Activated CD8-positive, alpha-beta T cell treated with anti-CD3 and anti-CD28 coated beads, Interleukin-2, amount 10 ng/mL, durations not matched to agents 7 days and 5 days (primary cell): Measurements from ENCODE around the gene TARBP2. TPM values are rescaled to one million over a fixed set of nuclear protein-coding genes. Genes with fewer than 3 reads are reported as not detected.
"Not testable (repeated sequence)": the region's sequence is repeated elsewhere in the genome, so short reads cannot be mapped to it uniquely, and the experiment has no call there.

ENCODE experiments used
- ATAC-seq: fragments of 150-1000 bp; cut with Tn5 transposase; one replicate; pipeline ENCODE4 v1.10.0; 2021; ENCODE audit warnings: moderate library complexity
- CTCF ChIA-PET: fragments of 350-600 bp; sonication (Branson Sonifier 250); formaldehyde crosslinking; loops from one replicate; lab custom pipeline; 2021; ENCODE audit warnings: antibody characterized with exemption; lab: Charles Lee
- POLR2A ChIA-PET: fragments of 350-600 bp; sonication (Branson Sonifier 250); formaldehyde crosslinking; loops from one replicate; lab custom pipeline; 2021; ENCODE audit warnings: antibody characterized with exemption; lab: Charles Lee
- DNase-seq: peaks from one replicate; pipeline ENCODE4 v3.0.0-alpha.2; 2020
- H3K27ac Mint-ChIP-seq: one replicate; pipeline ENCODE4 v1.8.0; 2021; ENCODE audit warnings: mild to moderate bottlenecking, mixed read lengths
- H3K27me3 Mint-ChIP-seq: one replicate; pipeline ENCODE4 v1.8.0; 2021; ENCODE audit warnings: low read depth, mixed read lengths
- H3K36me3 Mint-ChIP-seq: one replicate; pipeline ENCODE4 v1.8.0; 2021; ENCODE audit warnings: low read depth, mixed read lengths
- H3K4me1 Mint-ChIP-seq: one replicate; pipeline ENCODE4 v1.8.0; 2021; ENCODE audit warnings: low read depth, mixed read lengths
- H3K4me3 Mint-ChIP-seq: one replicate; pipeline ENCODE4 v1.8.0; 2021; ENCODE audit warnings: mild to moderate bottlenecking, mixed read lengths
- H3K9me3 Mint-ChIP-seq: one replicate; pipeline ENCODE4 v1.8.0; 2022; ENCODE audit warnings: mixed read lengths; ENCODE audit not compliant: insufficient read depth
- total RNA-seq, 2 experiments: library from RNA; stranded (reverse); gene quantifications; one replicate each; pipeline ENCODE4 v1.2.3, GENCODE V29; 2021

The TARBP2 gene
- total RNA-seq, 2 experiments from 2014 or later, result 30.3 to 36.9 TPM

- DNase-seq (no peak), ATAC-seq (no peak)
- no peaks in the 10 kb centered on the region for H3K27me3 Mint-ChIP-seq
- POLR2A ChIA-PET, result no interaction called here
- CTCF ChIA-PET, result interaction anchor here (1.2 to 2.0 kb wide), 2 partner anchors 136 to 206 kb away, joined by 3 to 10 read pairs; partner anchors contain the start of gene ATP5MC2
- no peaks in the 10 kb centered on the region for H3K9me3 Mint-ChIP-seq
- no peak overlapping the region for H3K4me3 Mint-ChIP-seq
- H3K36me3 Mint-ChIP-seq, result peaks cover 31% of the 10 kb centered on the region
- H3K27ac Mint-ChIP-seq, result no peak overlapping the region
- H3K4me1 Mint-ChIP-seq, result peaks cover 10% of the 10 kb centered on the region
Measured at GRCh38 chr12:53539526-53539925, 38.4 kb downstream of the TARBP2 start.

GRCh38 chr12:53543539-53543938 is 42.5 kb downstream of the TARBP2 start:
- POLR2A ChIA-PET, result interaction anchor here (0.6 to 2.7 kb wide), 3 partner anchors 66 to 133 kb away, joined by 3 to 18 read pairs (median 4); partner anchors contain the start of gene ATP5MC2
- Mint-ChIP-seq H3K27me3 (no peaks in the 10 kb centered on the region), H3K36me3 (peaks cover 22% of the 10 kb centered on the region), H3K27ac (peak overlapping the region; percentile 59), H3K4me3 (no peak overlapping the region), H3K4me1 (peaks cover 10% of the 10 kb centered on the region), H3K9me3 (no peaks in the 10 kb centered on the region)
- CTCF ChIA-PET, result interaction anchor here (0.6 to 5.9 kb wide), 44 partner anchors 8 to 921 kb away, joined by 3 to 122 read pairs (median 5); partner anchors contain the start of genes ATF7 and ATP5MC2
- peak; percentile 65 for DNase-seq
- ATAC-seq, result peak; percentile 92

- POLR2A ChIA-PET, DNase-seq, H3K27ac Mint-ChIP-seq, ATAC-seq, H3K4me3 Mint-ChIP-seq, H3K9me3 Mint-ChIP-seq, H3K27me3 Mint-ChIP-seq: not testable (repeated sequence)
- CTCF ChIA-PET, result interaction anchor here (0.8 to 1.2 kb wide), 2 partner anchors 8 to 127 kb away, joined by 3 to 5 read pairs; partner anchors contain the start of gene ATP5MC2
- Mint-ChIP-seq H3K36me3 (peaks cover 27% of the 10 kb centered on the region), H3K4me1 (peaks cover 14% of the 10 kb centered on the region)
Measured at GRCh38 chr12:53548354-53548753, 47.3 kb downstream of the TARBP2 start.

GRCh38 chr12:53550131-53550530 is 49.0 kb downstream of the TARBP2 start:
- H3K9me3 Mint-ChIP-seq, DNase-seq, POLR2A ChIA-PET, H3K27ac Mint-ChIP-seq, H3K27me3 Mint-ChIP-seq, ATAC-seq, H3K4me3 Mint-ChIP-seq, H3K4me1 Mint-ChIP-seq: not testable (repeated sequence)
- CTCF ChIA-PET, result interaction anchor here (1.6 to 3.1 kb wide), 2 partner anchors 125 to 127 kb away, joined by 5 to 10 read pairs; partner anchors contain the start of gene ATP5MC2
- peaks cover 21% of the 10 kb centered on the region for H3K36me3 Mint-ChIP-seq

GRCh38 chr12:53550595-53550994 is 49.5 kb downstream of the TARBP2 start:
- POLR2A ChIA-PET, result no interaction called here
- CTCF ChIA-PET, result interaction anchor here (1.6 to 3.1 kb wide), 2 partner anchors 125 to 127 kb away, joined by 5 to 10 read pairs; partner anchors contain the start of gene ATP5MC2
- ATAC-seq (no peak), DNase-seq (no peak)
- H3K36me3 Mint-ChIP-seq, result peaks cover 21% of the 10 kb centered on the region
- peaks cover 4% of the 10 kb centered on the region for H3K4me1 Mint-ChIP-seq
- no peak overlapping the region for H3K4me3 Mint-ChIP-seq
- H3K27ac Mint-ChIP-seq, result no peak overlapping the region
- H3K27me3 Mint-ChIP-seq, result no peaks in the 10 kb centered on the region
- H3K9me3 Mint-ChIP-seq, result no peaks in the 10 kb centered on the region

- DNase-seq (no peak), ATAC-seq (no peak)
- Mint-ChIP-seq H3K36me3 (peaks cover 21% of the 10 kb centered on the region), H3K4me1 (peaks cover 4% of the 10 kb centered on the region), H3K9me3 (no peaks in the 10 kb centered on the region), H3K27me3 (no peaks in the 10 kb centered on the region), H3K27ac (no peak overlapping the region), H3K4me3 (no peak overlapping the region)
- ChIA-PET CTCF (interaction anchor here (0.8 to 3.1 kb wide), 5 partner anchors 9 to 124 kb away, joined by 3 to 10 read pairs (median 3); partner anchors contain the start of gene ATP5MC2), POLR2A (interaction anchor here (1.0 kb wide), 1 partner anchor 176 kb away, joined by 3 read pairs; no protein-coding TSS in a partner anchor)
Measured at GRCh38 chr12:53551889-53552291, 50.8 kb downstream of the TARBP2 start.

GRCh38 chr12:53552361-53553327 is 51.6 kb downstream of the TARBP2 start:
- Mint-ChIP-seq H3K27me3 (no peaks in the 10 kb centered on the region), H3K27ac (no peak overlapping the region), H3K4me3 (no peak overlapping the region), H3K9me3 (no peaks in the 10 kb centered on the region), H3K36me3 (peaks cover 21% of the 10 kb centered on the region), H3K4me1 (peaks cover 4% of the 10 kb centered on the region)
- ATAC-seq (no peak), DNase-seq (no peak)
- ChIA-PET CTCF (interaction anchor here (0.8 to 3.1 kb wide), 6 partner anchors 9 to 123 kb away, joined by 3 to 10 read pairs (median 4); partner anchors contain the start of gene ATP5MC2), POLR2A (no interaction called here)

Other genes with a start within 250 kb of the TARBP2 start
- gene ESPL1, start 233.0 kb upstream of the TARBP2 start, total RNA-seq, result 100 to 1,000 TPM; 126 TPM
- gene PFDN5, start 205.7 kb upstream of the TARBP2 start, total RNA-seq, result 100 to 1,000 TPM; 292 to 307 TPM
- 10 to 100 TPM; 55.6 to 56.9 TPM for gene MYG1, start 201.6 kb upstream of the TARBP2 start, total RNA-seq
- gene AAAS, start 179.7 kb upstream of the TARBP2 start, total RNA-seq, result 10 to 100 TPM; 67.5 to 67.9 TPM
- not detected for gene SP7, start 164.9 kb upstream of the TARBP2 start, total RNA-seq
- gene SP1, start 121.1 kb upstream of the TARBP2 start, total RNA-seq, result 10 to 100 TPM; 72.2 to 76.5 TPM
- gene AMHR2, start 77.4 kb upstream of the TARBP2 start, total RNA-seq, result not detected
- gene PRR13, start 59.5 kb upstream of the TARBP2 start, total RNA-seq, result 100 to 1,000 TPM; 220 TPM
- 100 to 1,000 TPM; 813 to 836 TPM for gene PCBP2, start 49.2 kb upstream of the TARBP2 start, total RNA-seq
- gene MAP3K12, start 1.8 kb upstream of the TARBP2 start, total RNA-seq, result 10 to 100 TPM; 22.7 to 22.9 TPM
- gene NPFF, start 6.2 kb downstream of the TARBP2 start, total RNA-seq, result not detected
- 10 to 100 TPM; 27.7 to 28.7 TPM for gene ATF7, start 125.1 kb downstream of the TARBP2 start, total RNA-seq
- gene ATP5MC2, start 174.8 kb downstream of the TARBP2 start, total RNA-seq, result 100 to 1,000 TPM; 241 to 247 TPM
- 10 to 100 TPM; 23.8 to 27.9 TPM for gene CALCOCO1, start 226.2 kb downstream of the TARBP2 start, total RNA-seq